ENCODE data around the gene SPANXD.

Gene SPANXD

GRCh38 chrX:141701072-141701471, 2.5 kb upstream of the SPANXD start:
- Histone ChIP-seq H3K27ac (ENCODE audit: insufficient read depth in 1 of 2, low read depth in 1 of 2, low read length in 2 of 2, poor library complexity in 1 of 2, severe bottlenecking in 2 of 2) (no peak overlapping the region), H3K36me3 (ENCODE audit: control insufficient read depth in 4 of 4, insufficient read depth in 4 of 4, low read length in 3 of 4) (no peaks in the 10 kb centered on the region), H3K4me1 (ENCODE audit: control extremely low read depth in 1 of 4, control insufficient read depth in 4 of 4, insufficient read depth in 4 of 4, low read length in 3 of 4) (no peaks in the 10 kb centered on the region), H3K9me3 (ENCODE audit: control extremely low read depth in 1 of 5, control insufficient read depth in 4 of 5, insufficient read depth in 2 of 5, low read depth in 1 of 5, low read length in 4 of 5) (no peaks in the 10 kb centered on the region), H3K4me3 (ENCODE audit: control insufficient read depth in 1 of 7, extremely low read depth in 1 of 7, insufficient read depth in 4 of 7, low read depth in 2 of 7, low read length in 6 of 7) (no peak overlapping the region), H3K27me3 (replicated peaks in 2 of 5; ENCODE audit: control insufficient read depth in 4 of 5, insufficient read depth in 5 of 5, low read length in 4 of 5) (no peaks in the 10 kb centered on the region)
- WGBS (ENCODE audit: insufficient coverage) = 86% methylated on average over 1 of the region's 4 CpGs
- ChIA-PET CTCF (no interaction called here), POLR2A (no interaction called here)
- DNase-seq = no peak

GRCh38 chrX:141673946-141674345, 24.6 kb downstream of the SPANXD start:
- POLR2A ChIA-PET = no interaction called here
- DNase-seq = no peak

GRCh38 chrX:141669689-141670088, 28.9 kb downstream of the SPANXD start:
- POLR2A ChIA-PET = no interaction called here

More at GRCh38 chrX:141673946-141674345, 24.6 kb downstream of the SPANXD start:
- CTCF ChIA-PET = no interaction called here
- Histone ChIP-seq H3K4me1 (ENCODE audit: control extremely low read depth in 1 of 4, control insufficient read depth in 4 of 4, insufficient read depth in 4 of 4, low read length in 3 of 4) (no peaks in the 10 kb centered on the region), H3K27me3 (replicated peaks in 2 of 5; ENCODE audit: control insufficient read depth in 4 of 5, insufficient read depth in 5 of 5, low read length in 4 of 5) (no peaks in the 10 kb centered on the region), H3K9me3 (ENCODE audit: control extremely low read depth in 1 of 5, control insufficient read depth in 4 of 5, insufficient read depth in 2 of 5, low read depth in 1 of 5, low read length in 4 of 5) (no peaks in the 10 kb centered on the region), H3K27ac (ENCODE audit: insufficient read depth in 1 of 2, low read depth in 1 of 2, low read length in 2 of 2, poor library complexity in 1 of 2, severe bottlenecking in 2 of 2) (no peak overlapping the region), H3K4me3 (ENCODE audit: control insufficient read depth in 1 of 7, extremely low read depth in 1 of 7, insufficient read depth in 4 of 7, low read depth in 2 of 7, low read length in 6 of 7) (no peak overlapping the region), H3K36me3 (ENCODE audit: control insufficient read depth in 4 of 4, insufficient read depth in 4 of 4, low read length in 3 of 4) (no peaks in the 10 kb centered on the region)
- whole genome bisulfite sequencing (ENCODE audit: insufficient coverage) = no CpG with 5 or more reads among the region's 2 CpGs

GRCh38 chrX:141668371-141668770, 30.2 kb downstream of the SPANXD start:
- Histone ChIP-seq H3K27ac (ENCODE audit: insufficient read depth in 1 of 2, low read depth in 1 of 2, low read length in 2 of 2, poor library complexity in 1 of 2, severe bottlenecking in 2 of 2) (no peak overlapping the region), H3K36me3 (ENCODE audit: control insufficient read depth in 4 of 4, insufficient read depth in 4 of 4, low read length in 3 of 4) (no peaks in the 10 kb centered on the region), H3K4me3 (ENCODE audit: control insufficient read depth in 1 of 7, extremely low read depth in 1 of 7, insufficient read depth in 4 of 7, low read depth in 2 of 7, low read length in 6 of 7) (no peak overlapping the region), H3K27me3 (replicated peaks in 2 of 5; ENCODE audit: control insufficient read depth in 4 of 5, insufficient read depth in 5 of 5, low read length in 4 of 5) (no peaks in the 10 kb centered on the region), H3K9me3 (ENCODE audit: control extremely low read depth in 1 of 5, control insufficient read depth in 4 of 5, insufficient read depth in 2 of 5, low read depth in 1 of 5, low read length in 4 of 5) (no peaks in the 10 kb centered on the region), H3K4me1 (ENCODE audit: control extremely low read depth in 1 of 4, control insufficient read depth in 4 of 4, insufficient read depth in 4 of 4, low read length in 3 of 4) (no peaks in the 10 kb centered on the region)
- POLR2A ChIA-PET = no interaction called here
- DNase-seq = no peak
- 51% methylated on average over 4 of the region's 4 CpGs for WGBS (ENCODE audit: insufficient coverage)
- CTCF ChIA-PET = no interaction called here

More at GRCh38 chrX:141669689-141670088, 28.9 kb downstream of the SPANXD start:
- DNase-seq = no peak
- Histone ChIP-seq H3K27me3 (replicated peaks in 2 of 5; ENCODE audit: control insufficient read depth in 4 of 5, insufficient read depth in 5 of 5, low read length in 4 of 5) (no peaks in the 10 kb centered on the region), H3K4me1 (ENCODE audit: control extremely low read depth in 1 of 4, control insufficient read depth in 4 of 4, insufficient read depth in 4 of 4, low read length in 3 of 4) (no peaks in the 10 kb centered on the region), H3K4me3 (ENCODE audit: control insufficient read depth in 1 of 7, extremely low read depth in 1 of 7, insufficient read depth in 4 of 7, low read depth in 2 of 7, low read length in 6 of 7) (no peak overlapping the region), H3K9me3 (ENCODE audit: control extremely low read depth in 1 of 5, control insufficient read depth in 4 of 5, insufficient read depth in 2 of 5, low read depth in 1 of 5, low read length in 4 of 5) (no peaks in the 10 kb centered on the region), H3K36me3 (ENCODE audit: control insufficient read depth in 4 of 4, insufficient read depth in 4 of 4, low read length in 3 of 4) (no peaks in the 10 kb centered on the region), H3K27ac (ENCODE audit: insufficient read depth in 1 of 2, low read depth in 1 of 2, low read length in 2 of 2, poor library complexity in 1 of 2, severe bottlenecking in 2 of 2) (no peak overlapping the region)
- CTCF ChIA-PET = no interaction called here
- 100% methylated on average over 1 of the region's 1 CpG for WGBS (ENCODE audit: insufficient coverage)

- ChIA-PET CTCF (no interaction called here), POLR2A (no interaction called here)
- no peaks in the 10 kb centered on the region for H3K27me3 ChIP-seq (replicated peaks in 2 of 5; ENCODE audit: control insufficient read depth in 4 of 5, insufficient read depth in 5 of 5, low read length in 4 of 5)
- H3K4me3 ChIP-seq (ENCODE audit: control insufficient read depth in 1 of 7, extremely low read depth in 1 of 7, insufficient read depth in 4 of 7, low read depth in 2 of 7, low read length in 6 of 7) = no peak overlapping the region
- no peaks in the 10 kb centered on the region for H3K4me1 ChIP-seq (ENCODE audit: control extremely low read depth in 1 of 4, control insufficient read depth in 4 of 4, insufficient read depth in 4 of 4, low read length in 3 of 4)
- no peaks in the 10 kb centered on the region for H3K9me3 ChIP-seq (ENCODE audit: control extremely low read depth in 1 of 5, control insufficient read depth in 4 of 5, insufficient read depth in 2 of 5, low read depth in 1 of 5, low read length in 4 of 5)
- H3K36me3 ChIP-seq (ENCODE audit: control insufficient read depth in 4 of 4, insufficient read depth in 4 of 4, low read length in 3 of 4) = no peaks in the 10 kb centered on the region
- whole genome bisulfite sequencing (ENCODE audit: insufficient coverage) = 72% methylated on average over 6 of the region's 6 CpGs
- DNase-seq = no peak
- no peak overlapping the region for H3K27ac ChIP-seq (ENCODE audit: insufficient read depth in 1 of 2, low read depth in 1 of 2, low read length in 2 of 2, poor library complexity in 1 of 2, severe bottlenecking in 2 of 2)
Measured at GRCh38 chrX:141662781-141663180, 35.8 kb downstream of the SPANXD start.

- 85% methylated on average over 3 of the region's 5 CpGs for WGBS (ENCODE audit: insufficient coverage)
- H3K36me3 ChIP-seq (ENCODE audit: control insufficient read depth in 4 of 4, insufficient read depth in 4 of 4, low read length in 3 of 4) = no peaks in the 10 kb centered on the region
- ChIA-PET POLR2A (no interaction called here), CTCF (no interaction called here)
- no peaks in the 10 kb centered on the region for H3K27me3 ChIP-seq (replicated peaks in 2 of 5; ENCODE audit: control insufficient read depth in 4 of 5, insufficient read depth in 5 of 5, low read length in 4 of 5)
- H3K27ac ChIP-seq (ENCODE audit: insufficient read depth in 1 of 2, low read depth in 1 of 2, low read length in 2 of 2, poor library complexity in 1 of 2, severe bottlenecking in 2 of 2) = no peak overlapping the region
- H3K4me3 ChIP-seq (ENCODE audit: control insufficient read depth in 1 of 7, extremely low read depth in 1 of 7, insufficient read depth in 4 of 7, low read depth in 2 of 7, low read length in 6 of 7) = no peak overlapping the region
- DNase-seq = no peak
- no peaks in the 10 kb centered on the region for H3K9me3 ChIP-seq (ENCODE audit: control extremely low read depth in 1 of 5, control insufficient read depth in 4 of 5, insufficient read depth in 2 of 5, low read depth in 1 of 5, low read length in 4 of 5)
- H3K4me1 ChIP-seq (ENCODE audit: control extremely low read depth in 1 of 4, control insufficient read depth in 4 of 4, insufficient read depth in 4 of 4, low read length in 3 of 4) = no peaks in the 10 kb centered on the region
Measured at GRCh38 chrX:141652286-141652685, 46.3 kb downstream of the SPANXD start.
